ENCODE data around the gene LY6G6F. TPM values are rescaled to one million over a fixed set of nuclear protein-coding genes. Genes with fewer than 3 reads are reported as not detected.

Gene LY6G6F
- total and polyA plus RNA-seq, 2 of the 13 experiments (the other 11 are each of a cell fraction or from before 2014, with no cell fraction given): not detected

GRCh38 chr6:31702819-31703716 is 3.6 kb upstream of the LY6G6F start, which contains the start of gene ABHD16A (continued):
- TF ChIP-seq ZFX (CRISPR knock-in tag; IDR thresholded peaks at IDR 0.05; ENCODE audit: low read depth) (peak; percentile 94), FOSL2 (CRISPR knock-in tag; IDR thresholded peaks at IDR 0.05) (peak; percentile 74; the same call in 1 of the 2 replicates), ATF7-NPFF (CRISPR knock-in tag; IDR thresholded peaks at IDR 0.05; ENCODE audit: low read depth) (no peak), ZNF75D (CRISPR knock-in tag; IDR thresholded peaks at IDR 0.05; ENCODE audit: borderline replicate concordance) (0 out of 2 replicates have a peak, but pooled peaks have one; percentile 48), YEATS2 (CRISPR knock-in tag; IDR thresholded peaks at IDR 0.05; ENCODE audit: borderline replicate concordance) (peak; percentile 94), CBFB (CRISPR knock-in tag; IDR thresholded peaks at IDR 0.05) (peak; percentile 55; the same call in 1 of the 2 replicates), ZFP1 (CRISPR knock-in tag; IDR thresholded peaks at IDR 0.05) (peak; percentile 84; the same call in 1 of the 2 replicates), BRD4 (CRISPR knock-in tag; IDR thresholded peaks at IDR 0.05) (no peak), POLR2G (IDR thresholded peaks at IDR 0.05; ENCODE audit: low read depth, low read length) (peak; percentile 97), NFIC (IDR thresholded peaks at IDR 0.05; ENCODE audit: low read length) (no peak; the same call in 1 of the 2 replicates), HMG20A (CRISPR knock-in tag; IDR thresholded peaks at IDR 0.05; ENCODE audit: borderline replicate concordance) (no peak), JUNB (CRISPR knock-in tag; IDR thresholded peaks at IDR 0.05; ENCODE audit: borderline replicate concordance) (no peak), ARID5B (CRISPR knock-in tag; IDR thresholded peaks at IDR 0.05) (peak; percentile 84), POLR2AphosphoS5 (IDR thresholded peaks at IDR 0.05; ENCODE audit: low read depth, low read length) (peak; percentile 92), ZNF674 (CRISPR knock-in tag; IDR thresholded peaks at IDR 0.05; ENCODE audit: low read depth) (no peak), SNRNP70 (IDR thresholded peaks at IDR 0.05; ENCODE audit: low read depth, low read length) (no peak), GABPB1 (CRISPR knock-in tag; IDR thresholded peaks at IDR 0.05) (peak; percentile 87), MAFK (conservative IDR thresholded peaks at IDR 0.05 in 1 of 2, IDR thresholded peaks at IDR 0.05 in 1 of 2; ENCODE audit: low read length in 2 of 2) (0 out of 4 replicates have a peak, but pooled peaks of 1 of the 2 experiments have one; percentile 5), PATZ1 (CRISPR knock-in tag; IDR thresholded peaks at IDR 0.05) (peak; percentile 67; the same call in 1 of the 2 replicates), BCL3 (CRISPR knock-in tag; IDR thresholded peaks at IDR 0.05) (no peak; the same call in none of the 2 replicates), THAP7 (CRISPR knock-in tag; IDR thresholded peaks at IDR 0.05) (no peak), ZNF180 (CRISPR knock-in tag; IDR thresholded peaks at IDR 0.05; ENCODE audit: borderline replicate concordance, low read depth) (no peak)
